Cardiac muscle cell (in vitro differentiated cells and primary cell): Measurements from ENCODE around the gene GPR82. TPM values are rescaled to one million over a fixed set of nuclear protein-coding genes. Genes with fewer than 3 reads are reported as not detected.
"Not testable (repeated sequence)": the region's sequence is repeated elsewhere in the genome, so short reads cannot be mapped to it uniquely, and the experiment has no call there.

ENCODE experiments used
- DNase-seq, 2 donors: peaks; one replicate each; pipeline versions ENCODE4 v3.0.0 to v3.0.0-alpha.2; 2010 to 2017; ENCODE audit warnings: low read depth in 1 of 2, low spot score in 1 of 2
- H3K27ac ChIP-seq: fragments of 200-600 bp; sonication (generic); 2 replicates; pipeline ENCODE4 v1.5.1; 2016
- H3K27me3 ChIP-seq: fragments of 200-600 bp; sonication (generic); 2 replicates; pipeline ENCODE4 v1.6.0; 2016; ENCODE audit warnings: control low read depth
- H3K36me3 ChIP-seq: fragments of 200-600 bp; sonication (generic); 2 replicates; pipeline ENCODE4 v1.5.1; 2016; ENCODE audit warnings: control low read depth
- H3K4me1 ChIP-seq: fragments of 200-600 bp; sonication (generic); 2 replicates; pipeline ENCODE4 v1.8.1; 2017; ENCODE audit warnings: low read depth, mild to moderate bottlenecking, mixed run types
- H3K4me3 ChIP-seq: fragments of 200-600 bp; sonication (generic); 2 replicates; pipeline ENCODE4 v1.5.1; 2016; ENCODE audit warnings: mild to moderate bottlenecking
- H3K9me3 ChIP-seq: fragments of 200-600 bp; sonication (generic); 2 replicates; pipeline ENCODE4 v1.5.1; 2017; ENCODE audit warnings: low read depth, mild to moderate bottlenecking, control low read depth
- CTCF ChIP-seq: IDR thresholded peaks from 2 replicates; pipeline ENCODE4 v1.5.1; 2012; ENCODE audit warnings: low read depth, mild to moderate bottlenecking, low read length
- polyA plus RNA-seq: library from polyadenylated mRNA; unstranded; fragments of >200 nt; fragmentation: Nextera tagmentation; extraction: Ambion mirVana; gene quantifications from 2 replicates; pipeline ENCODE4 v1.2.1, GENCODE V29; 2016
- total RNA-seq: library from RNA; depleted of rRNA; stranded (reverse); fragments of >200 nt; gene quantifications from 2 replicates; pipeline ENCODE4 v1.2.3, GENCODE V29; 2016

The GPR82 gene
- total RNA-seq (not detected in 2 replicates), polyA plus RNA-seq (0.11 and 0.40 TPM in 2 replicates)

- Histone ChIP-seq H3K9me3 (no peaks in the 10 kb centered on the region), H3K27ac (no peak within 1 kb of the TSS), H3K4me3 (no peak within 1 kb of the TSS), H3K36me3 (no peaks in the 10 kb centered on the region), H3K27me3 (no peaks in the 10 kb centered on the region), H3K4me1 (no peaks in the 10 kb centered on the region)
- no peak for TF ChIP-seq CTCF
- DNase-seq: no peak
These were observed at the start of gene GPR82 for GRCh38 chrX:41723826-41724225. TSS of gene GPR82 (plus strand) at chrX:41724181. CDS start at chrX:41727027, 2,846 bp downstream.

GRCh38 chrX:41676361-41676760, 47.6 kb upstream of the GPR82 start:
- not testable (repeated sequence) for H3K9me3 ChIP-seq

GRCh38 chrX:41677183-41678060, 46.6 kb upstream of the GPR82 start:
- no peak for TF ChIP-seq CTCF
- Histone ChIP-seq H3K4me3 (no peak overlapping the region), H3K27me3 (no peaks in the 10 kb centered on the region), H3K27ac (no peak overlapping the region), H3K4me1 (no peaks in the 10 kb centered on the region), H3K36me3 (no peaks in the 10 kb centered on the region), H3K9me3 (no peaks in the 10 kb centered on the region)
- DNase-seq: peak in 1 of 2 donors; percentile 27

More at GRCh38 chrX:41676361-41676760, 47.6 kb upstream of the GPR82 start:
- not testable (repeated sequence) for DNase-seq, H3K4me1 ChIP-seq, H3K4me3 ChIP-seq, H3K36me3 ChIP-seq, H3K27me3 ChIP-seq, H3K27ac ChIP-seq

- Histone ChIP-seq H3K27me3 (no peaks in the 10 kb centered on the region), H3K27ac (no peak overlapping the region), H3K4me1 (no peaks in the 10 kb centered on the region), H3K36me3 (no peaks in the 10 kb centered on the region), H3K4me3 (no peak overlapping the region), H3K9me3 (no peaks in the 10 kb centered on the region)
- DNase-seq: peak in 1 of 2 donors; percentile 32
- no peak for TF ChIP-seq CTCF
These were observed 39.8 kb upstream of the GPR82 start for GRCh38 chrX:41684138-41684537.

- no peak for DNase-seq
- H3K4me3 ChIP-seq: no peak overlapping the region
- no peaks in the 10 kb centered on the region for H3K36me3 ChIP-seq
- H3K27me3 ChIP-seq: no peaks in the 10 kb centered on the region
- TF ChIP-seq CTCF: no peak
- no peak overlapping the region for H3K27ac ChIP-seq
- no peaks in the 10 kb centered on the region for H3K9me3 ChIP-seq
- no peaks in the 10 kb centered on the region for H3K4me1 ChIP-seq
These were observed 39.0 kb upstream of the GPR82 start for GRCh38 chrX:41684940-41685339.

- no peaks in the 10 kb centered on the region for H3K27me3 ChIP-seq
- no peak overlapping the region for H3K27ac ChIP-seq
- DNase-seq: peak in 1 of 2 donors; percentile 10
- no peaks in the 10 kb centered on the region for H3K9me3 ChIP-seq
- no peaks in the 10 kb centered on the region for H3K4me1 ChIP-seq
- TF ChIP-seq CTCF: no peak
- no peak overlapping the region for H3K4me3 ChIP-seq
- H3K36me3 ChIP-seq: no peaks in the 10 kb centered on the region
These were observed 37.2 kb upstream of the GPR82 start for GRCh38 chrX:41686788-41687187.
